ENCODE measurements around the gene LILRB3.
"Not testable (repeated sequence)": the region's sequence is repeated elsewhere in the genome, so short reads cannot be mapped to it uniquely, and the experiment has no call there.

The LILRB3 gene

GRCh38 chr19:54189145-54189734, 33.6 kb downstream of the LILRB3 start, which contains the start of gene MBOAT7:
Gene MBOAT7, minus strand, starts transcription at chr19:54189580. Its CDS starts 1,072 bp downstream, at chr19:54188508.
- DNase-seq: peak; percentile 69

DNA sequence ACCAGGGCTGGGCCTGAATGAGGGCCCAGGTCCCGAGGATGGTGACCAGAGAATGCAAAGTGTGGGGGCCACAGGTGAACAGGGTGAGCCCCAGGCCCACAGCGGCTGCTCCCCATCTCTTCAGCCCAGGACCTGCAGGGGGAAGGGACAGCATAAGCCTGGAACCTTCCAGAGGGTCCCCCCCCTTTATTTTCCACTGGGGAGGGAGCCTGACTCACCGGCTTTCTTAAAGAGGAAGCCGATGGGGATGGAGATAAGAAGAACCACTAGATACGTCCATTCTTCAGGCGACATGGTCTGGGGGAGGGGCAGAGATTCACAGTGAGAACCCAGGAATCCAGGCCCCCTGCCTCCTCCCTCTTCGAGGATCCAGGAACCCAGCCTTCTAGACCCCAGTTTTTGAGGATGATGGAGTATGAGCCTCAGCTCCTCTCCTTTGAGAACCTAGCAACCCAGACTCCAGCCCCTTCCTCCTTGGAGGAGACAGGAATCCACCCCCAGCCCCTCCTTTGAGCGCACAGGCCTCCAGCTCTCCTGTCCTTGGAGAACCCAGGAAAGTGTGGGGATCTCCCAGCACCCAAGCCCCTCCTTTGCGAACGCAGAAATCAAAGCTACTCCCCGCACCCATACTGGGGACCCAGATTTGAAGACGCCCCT, 34.5 kb downstream of the LILRB3 start:
- no peak for DNase-seq

- DNase-seq: no peak
Observed at GRCh38 chr19:54186934-54187381, 35.8 kb downstream of the LILRB3 start.

GRCh38 chr19:54186351-54186750, 36.5 kb downstream of the LILRB3 start:
- no peak for DNase-seq

- DNase-seq: no peak
Observed at GRCh38 chr19:54183431-54183830, 39.4 kb downstream of the LILRB3 start.

GRCh38 chr19:54181894-54182293, 40.9 kb downstream of the LILRB3 start:
- not testable (repeated sequence) for DNase-seq

DNA sequence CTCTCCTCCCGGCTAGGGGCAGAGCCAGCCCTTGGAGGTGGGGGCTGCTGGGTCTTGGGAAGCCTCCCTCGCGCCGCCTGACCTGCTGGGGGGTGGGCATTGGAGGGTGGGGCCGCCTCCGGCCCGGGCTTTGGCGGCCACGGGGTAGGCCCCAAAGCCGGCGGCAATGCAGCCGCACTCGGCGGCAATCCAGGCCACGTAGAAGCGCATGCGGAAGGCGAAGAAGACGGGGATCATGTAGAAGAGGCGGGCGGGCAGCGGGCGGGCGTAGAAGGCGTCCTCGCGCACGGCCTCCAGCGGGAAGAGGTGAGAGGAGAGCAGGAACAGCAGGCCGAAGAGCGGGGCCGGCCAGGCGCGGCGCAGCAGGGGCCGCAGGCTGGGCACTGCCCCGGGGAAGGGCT, 42.1 kb downstream of the LILRB3 start:
- no peak for DNase-seq

DNA sequence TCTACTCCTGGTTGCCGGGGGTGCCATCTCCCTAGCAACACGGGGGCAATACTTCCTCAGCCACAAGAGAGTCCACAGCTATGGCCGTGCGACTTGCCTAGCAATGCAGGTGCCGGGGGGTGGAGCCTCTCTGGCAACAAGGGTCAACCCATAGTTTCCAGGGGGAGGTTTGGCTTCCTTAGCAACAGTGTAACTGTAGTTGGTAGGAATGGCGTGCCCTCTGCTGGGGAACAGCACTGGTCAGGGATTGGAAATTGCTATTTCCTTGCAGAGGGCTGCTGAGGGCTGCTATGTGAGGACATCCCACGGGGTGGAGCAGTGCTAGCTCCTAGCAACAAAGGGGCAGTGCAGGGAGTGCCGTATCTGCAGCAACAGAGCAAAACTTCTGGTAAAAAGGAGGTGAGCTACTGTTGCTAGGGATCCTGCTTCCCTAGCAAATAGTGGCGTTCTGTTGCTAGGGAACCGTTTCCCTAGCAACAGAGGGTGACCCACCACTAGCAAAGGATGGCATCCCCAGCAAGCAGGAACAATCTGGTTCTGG, 42.8 kb downstream of the LILRB3 start:
- no peak for DNase-seq

GRCh38 chr19:54179262-54179852, 43.5 kb downstream of the LILRB3 start:
- DNase-seq: no peak

- no peak for DNase-seq
Observed at GRCh38 chr19:54178581-54179261, 44.1 kb downstream of the LILRB3 start.

DNA sequence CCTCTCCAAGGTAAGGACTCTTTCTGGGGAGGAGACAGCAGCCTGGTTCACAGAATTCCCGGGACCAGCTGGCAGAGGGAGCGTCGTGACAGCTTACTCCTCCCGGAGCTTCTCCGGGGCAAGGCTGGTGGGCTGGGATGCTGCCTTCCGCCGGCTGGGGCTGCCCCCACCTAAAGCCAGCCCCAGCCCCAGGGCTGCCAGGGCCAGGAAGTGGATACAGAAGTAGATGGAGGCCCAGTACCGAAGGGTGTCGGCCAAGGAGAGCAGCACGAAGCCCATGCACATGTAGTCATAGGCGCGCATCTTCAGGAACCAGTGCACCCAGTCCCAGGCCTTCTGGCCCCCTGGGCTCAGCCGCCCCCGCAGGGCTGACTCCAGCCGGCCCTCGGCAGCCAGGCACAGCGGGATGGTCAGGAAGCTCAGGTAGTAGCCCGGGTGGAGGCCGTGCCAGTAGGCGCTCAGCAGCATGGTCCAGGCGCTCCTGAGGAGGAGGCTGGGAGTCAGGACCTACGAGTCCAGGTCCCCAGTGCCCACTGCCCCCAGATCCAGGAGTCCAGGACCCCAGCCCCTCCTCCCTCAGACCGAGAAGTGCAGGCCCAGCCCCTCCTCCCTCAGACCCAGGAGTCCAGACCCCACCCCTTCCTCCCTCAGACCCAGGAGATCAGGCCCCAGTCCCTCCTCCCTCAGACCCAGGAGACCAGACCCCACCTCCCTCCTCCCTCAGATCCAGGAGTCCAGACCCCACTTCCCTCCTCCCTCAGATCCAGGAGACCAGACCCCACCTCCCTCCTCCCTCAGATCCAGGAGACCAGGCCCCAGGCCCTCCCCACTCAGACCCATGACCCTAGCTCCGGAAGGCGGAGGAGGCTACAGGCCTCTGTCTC, 48.6 kb downstream of the LILRB3 start:
- DNase-seq: no peak

- DNase-seq: no peak
Observed at GRCh38 chr19:54173359-54173699, 49.5 kb downstream of the LILRB3 start.

GRCh38 chr19:54172471-54173358, 50.1 kb downstream of the LILRB3 start, which contains the start of gene TMC4:
Gene TMC4, minus strand, starts transcription at chr19:54173160. Its CDS starts 43 bp downstream, at chr19:54173117.
- DNase-seq: no peak

- not testable (repeated sequence) for DNase-seq
Observed at GRCh38 chr19:54171736-54172431, 50.9 kb downstream of the LILRB3 start.

- DNase-seq: no peak
Observed at GRCh38 chr19:54169149-54169740, 53.6 kb downstream of the LILRB3 start.

DNA sequence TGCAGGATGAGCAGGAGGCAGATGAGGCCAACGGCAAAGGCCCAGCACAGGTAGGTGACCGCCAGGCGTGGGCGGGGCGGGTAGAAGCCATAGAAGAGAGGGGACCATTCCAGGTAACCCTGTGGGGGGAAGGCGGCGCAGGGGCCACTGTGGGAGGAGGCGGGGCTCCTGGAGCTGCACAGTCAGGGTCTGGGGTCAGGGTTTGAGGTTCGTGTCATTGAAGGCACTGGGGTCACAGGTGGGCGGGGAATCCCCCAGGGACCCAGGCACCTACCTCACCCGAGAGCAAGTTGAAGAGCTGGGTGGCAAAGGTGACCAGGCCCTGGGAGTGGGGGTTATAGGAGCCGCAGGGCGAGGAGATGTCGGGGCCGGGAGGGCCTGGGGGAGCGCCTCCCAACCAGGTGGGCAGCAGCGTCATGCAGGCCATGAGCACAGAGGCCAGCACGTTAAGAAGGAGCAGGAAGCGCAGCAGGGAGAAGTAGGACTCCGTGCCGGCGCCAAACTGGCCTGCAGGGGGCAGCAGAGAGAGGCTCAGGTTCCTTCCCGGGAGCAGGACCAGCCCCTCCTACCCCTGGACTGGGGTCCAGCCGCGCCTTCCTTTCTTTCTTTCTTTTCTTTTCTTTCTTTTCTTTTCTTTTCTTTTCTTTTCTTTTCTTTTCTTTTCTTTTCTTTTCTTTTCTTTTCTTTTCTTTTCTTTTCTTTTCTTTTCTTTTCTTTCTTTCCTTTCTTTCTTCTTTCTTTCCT, 54.5 kb downstream of the LILRB3 start:
- DNase-seq: peak; percentile 61

Data from kidney glomerular epithelial cell (primary cell).